ENCODE data around the gene ARRDC4.
"Not testable (repeated sequence)": the region's sequence is repeated elsewhere in the genome, so short reads cannot be mapped to it uniquely, and the experiment has no call there.

ARRDC4 gene

DNA sequence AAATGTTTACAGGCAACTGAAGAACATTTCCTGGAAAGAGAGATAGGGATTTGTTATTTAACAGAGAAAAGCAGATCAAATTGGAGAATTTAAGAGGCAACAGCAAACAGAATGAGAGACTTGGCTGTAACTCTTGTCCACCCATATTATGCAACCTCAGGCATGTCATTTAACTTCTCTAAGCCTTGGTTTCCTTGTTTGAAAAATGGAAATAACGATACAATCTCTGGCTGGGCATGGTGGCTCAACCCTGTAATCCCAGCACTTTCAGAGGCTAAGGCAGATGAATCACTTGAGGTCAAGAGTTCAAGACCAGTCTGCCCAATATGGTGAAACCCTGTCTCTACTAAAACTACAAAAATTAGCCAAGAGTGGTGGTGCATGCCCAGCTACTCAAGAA is 23.7 kb downstream of the ARRDC4 start:
- H3K27ac ChIP-seq (ENCODE audit: low read depth, low read length), result no peak overlapping the region
- no peak overlapping the region for H3K4me3 ChIP-seq (ENCODE audit: low read length)
- H3K9me3 ChIP-seq (ENCODE audit: insufficient read depth, low read depth, low read length), result peaks cover 13% of the 10 kb centered on the region
- no peaks in the 10 kb centered on the region for H3K27me3 ChIP-seq (ENCODE audit: insufficient read depth, low read length)
- H3K9ac ChIP-seq (ENCODE audit: low read depth, low read length), result no peak overlapping the region
- WGBS, result 84% methylated on average over 1 of the region's 1 CpG
- no peaks in the 10 kb centered on the region for H3K4me1 ChIP-seq (ENCODE audit: insufficient read depth, low read length)
- no peaks in the 10 kb centered on the region for H3K36me3 ChIP-seq (ENCODE audit: insufficient read depth, low read length)

- not testable (repeated sequence) for H3K4me3 ChIP-seq (ENCODE audit: low read length); H3K36me3 ChIP-seq (ENCODE audit: insufficient read depth, low read length); H3K27ac ChIP-seq (ENCODE audit: low read depth, low read length); H3K9ac ChIP-seq (ENCODE audit: low read depth, low read length); H3K27me3 ChIP-seq (ENCODE audit: insufficient read depth, low read length); H3K4me1 ChIP-seq (ENCODE audit: insufficient read depth, low read length)
- WGBS, result 90% methylated on average over 2 of the region's 2 CpGs
- peaks cover 13% of the 10 kb centered on the region for H3K9me3 ChIP-seq (ENCODE audit: insufficient read depth, low read depth, low read length)
These were observed 25.5 kb downstream of the ARRDC4 start for GRCh38 chr15:97985979-97986378.

GRCh38 chr15:97986781-97987180 is 26.3 kb downstream of the ARRDC4 start:
- H3K4me3 ChIP-seq (ENCODE audit: low read length), result no peak overlapping the region
- no peaks in the 10 kb centered on the region for H3K4me1 ChIP-seq (ENCODE audit: insufficient read depth, low read length)
- H3K9me3 ChIP-seq (ENCODE audit: insufficient read depth, low read depth, low read length), result peaks cover 13% of the 10 kb centered on the region
- H3K27ac ChIP-seq (ENCODE audit: low read depth, low read length), result no peak overlapping the region
- no peaks in the 10 kb centered on the region for H3K27me3 ChIP-seq (ENCODE audit: insufficient read depth, low read length)
- no peak overlapping the region for H3K9ac ChIP-seq (ENCODE audit: low read depth, low read length)
- no peaks in the 10 kb centered on the region for H3K36me3 ChIP-seq (ENCODE audit: insufficient read depth, low read length)
- WGBS, result 94% methylated on average over 2 of the region's 2 CpGs

- Histone ChIP-seq H3K4me1 (ENCODE audit: insufficient read depth, low read length) (no peaks in the 10 kb centered on the region), H3K9ac (ENCODE audit: low read depth, low read length) (no peak overlapping the region), H3K27ac (ENCODE audit: low read depth, low read length) (no peak overlapping the region), H3K4me3 (ENCODE audit: low read length) (no peak overlapping the region), H3K36me3 (ENCODE audit: insufficient read depth, low read length) (no peaks in the 10 kb centered on the region), H3K9me3 (ENCODE audit: insufficient read depth, low read depth, low read length) (peaks cover 13% of the 10 kb centered on the region), H3K27me3 (ENCODE audit: insufficient read depth, low read length) (no peaks in the 10 kb centered on the region)
- WGBS, result 91% methylated on average over 2 of the region's 2 CpGs
These were observed 28.8 kb downstream of the ARRDC4 start for GRCh38 chr15:97989299-97989698.

- 92% methylated on average over 3 of the region's 3 CpGs for WGBS
- Histone ChIP-seq H3K9ac (ENCODE audit: low read depth, low read length) (no peak overlapping the region), H3K9me3 (ENCODE audit: insufficient read depth, low read depth, low read length) (peaks cover 6% of the 10 kb centered on the region; the same call in 1 of the 2 replicates), H3K27me3 (ENCODE audit: insufficient read depth, low read length) (no peaks in the 10 kb centered on the region), H3K36me3 (ENCODE audit: insufficient read depth, low read length) (no peaks in the 10 kb centered on the region), H3K27ac (ENCODE audit: low read depth, low read length) (no peak overlapping the region), H3K4me1 (ENCODE audit: insufficient read depth, low read length) (no peaks in the 10 kb centered on the region), H3K4me3 (ENCODE audit: low read length) (no peak overlapping the region)
These were observed 31.6 kb downstream of the ARRDC4 start for GRCh38 chr15:97991972-97992541.

DNA sequence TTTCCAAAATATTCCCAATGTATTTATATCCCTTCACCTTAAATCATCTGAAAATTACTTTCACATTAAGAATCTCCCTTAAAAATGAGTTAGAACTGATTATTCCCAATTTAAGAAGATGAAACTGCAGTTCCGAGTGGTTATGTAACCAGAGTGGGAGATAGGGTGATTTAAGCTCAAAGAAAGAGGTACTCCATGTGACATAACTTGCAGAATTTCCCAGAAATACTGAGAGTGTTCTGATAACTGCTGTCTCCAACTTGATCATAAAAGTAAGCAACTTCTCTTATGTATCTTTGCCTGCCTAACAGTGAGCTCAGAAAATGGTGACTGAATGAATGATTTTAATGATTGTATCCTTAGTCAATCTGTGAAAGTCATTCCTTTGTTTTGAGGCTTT is 32.3 kb downstream of the ARRDC4 start:
- no peak overlapping the region for H3K9ac ChIP-seq (ENCODE audit: low read depth, low read length)

GRCh38 chr15:97993310-97993738 is 32.8 kb downstream of the ARRDC4 start:
- no peaks in the 10 kb centered on the region for H3K27me3 ChIP-seq (ENCODE audit: insufficient read depth, low read length)

More for the DNA sequence above, 32.3 kb downstream of the ARRDC4 start:
- H3K4me1 ChIP-seq (ENCODE audit: insufficient read depth, low read length), result no peaks in the 10 kb centered on the region
- H3K4me3 ChIP-seq (ENCODE audit: low read length), result no peak overlapping the region
- H3K9me3 ChIP-seq (ENCODE audit: insufficient read depth, low read depth, low read length), result 0 out of 2 replicates have a peak, but pooled peaks cover 2% of the 10 kb centered on the region
- no peaks in the 10 kb centered on the region for H3K27me3 ChIP-seq (ENCODE audit: insufficient read depth, low read length)
- no peak overlapping the region for H3K27ac ChIP-seq (ENCODE audit: low read depth, low read length)
- WGBS, result 100% methylated on average over 1 of the region's 1 CpG
- H3K36me3 ChIP-seq (ENCODE audit: insufficient read depth, low read length), result no peaks in the 10 kb centered on the region

DNA sequence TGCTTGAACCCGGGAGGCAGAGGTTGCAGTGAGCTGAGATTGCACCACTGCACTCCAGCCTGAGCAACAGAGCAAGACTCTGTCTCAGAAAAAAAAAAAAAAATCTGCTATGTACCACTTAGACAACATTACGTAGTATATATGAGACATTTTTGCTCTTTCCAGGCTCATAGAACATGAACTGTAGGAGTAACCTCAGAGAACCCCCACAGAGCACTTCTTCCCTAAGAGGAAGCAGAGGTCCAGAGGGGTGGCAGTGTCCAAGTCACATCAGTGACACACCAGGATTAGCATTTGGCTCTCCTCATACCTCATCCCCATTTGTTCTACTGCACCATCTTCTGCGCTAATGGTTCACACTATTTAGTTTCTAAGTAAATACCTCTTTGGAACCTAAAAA is 33.7 kb downstream of the ARRDC4 start:
- Histone ChIP-seq H3K4me1 (ENCODE audit: insufficient read depth, low read length) (no peaks in the 10 kb centered on the region), H3K9me3 (ENCODE audit: insufficient read depth, low read depth, low read length) (no peaks in the 10 kb centered on the region), H3K4me3 (ENCODE audit: low read length) (no peak overlapping the region), H3K9ac (ENCODE audit: low read depth, low read length) (no peak overlapping the region), H3K36me3 (ENCODE audit: insufficient read depth, low read length) (no peaks in the 10 kb centered on the region), H3K27me3 (ENCODE audit: insufficient read depth, low read length) (no peaks in the 10 kb centered on the region), H3K27ac (ENCODE audit: low read depth, low read length) (no peak overlapping the region)
- WGBS, result 100% methylated on average over 3 of the region's 3 CpGs

More at GRCh38 chr15:97993310-97993738, 32.8 kb downstream of the ARRDC4 start:
- H3K27ac ChIP-seq (ENCODE audit: low read depth, low read length), result no peak overlapping the region
- no peak overlapping the region for H3K4me3 ChIP-seq (ENCODE audit: low read length)
- WGBS, result 90% methylated on average over 3 of the region's 3 CpGs
- H3K4me1 ChIP-seq (ENCODE audit: insufficient read depth, low read length), result no peaks in the 10 kb centered on the region
- H3K9ac ChIP-seq (ENCODE audit: low read depth, low read length), result no peak overlapping the region
- H3K36me3 ChIP-seq (ENCODE audit: insufficient read depth, low read length), result no peaks in the 10 kb centered on the region
- H3K9me3 ChIP-seq (ENCODE audit: insufficient read depth, low read depth, low read length), result no peaks in the 10 kb centered on the region

- H3K9ac ChIP-seq (ENCODE audit: low read depth, low read length), result no peak overlapping the region
- WGBS, result 87% methylated on average over 3 of the region's 3 CpGs
- H3K4me1 ChIP-seq (ENCODE audit: insufficient read depth, low read length), result no peaks in the 10 kb centered on the region
- no peak overlapping the region for H3K27ac ChIP-seq (ENCODE audit: low read depth, low read length)
- H3K36me3 ChIP-seq (ENCODE audit: insufficient read depth, low read length), result no peaks in the 10 kb centered on the region
- no peak overlapping the region for H3K4me3 ChIP-seq (ENCODE audit: low read length)
- no peaks in the 10 kb centered on the region for H3K9me3 ChIP-seq (ENCODE audit: insufficient read depth, low read depth, low read length)
- H3K27me3 ChIP-seq (ENCODE audit: insufficient read depth, low read length), result no peaks in the 10 kb centered on the region
These were observed 34.7 kb downstream of the ARRDC4 start for GRCh38 chr15:97995192-97995591.

DNA sequence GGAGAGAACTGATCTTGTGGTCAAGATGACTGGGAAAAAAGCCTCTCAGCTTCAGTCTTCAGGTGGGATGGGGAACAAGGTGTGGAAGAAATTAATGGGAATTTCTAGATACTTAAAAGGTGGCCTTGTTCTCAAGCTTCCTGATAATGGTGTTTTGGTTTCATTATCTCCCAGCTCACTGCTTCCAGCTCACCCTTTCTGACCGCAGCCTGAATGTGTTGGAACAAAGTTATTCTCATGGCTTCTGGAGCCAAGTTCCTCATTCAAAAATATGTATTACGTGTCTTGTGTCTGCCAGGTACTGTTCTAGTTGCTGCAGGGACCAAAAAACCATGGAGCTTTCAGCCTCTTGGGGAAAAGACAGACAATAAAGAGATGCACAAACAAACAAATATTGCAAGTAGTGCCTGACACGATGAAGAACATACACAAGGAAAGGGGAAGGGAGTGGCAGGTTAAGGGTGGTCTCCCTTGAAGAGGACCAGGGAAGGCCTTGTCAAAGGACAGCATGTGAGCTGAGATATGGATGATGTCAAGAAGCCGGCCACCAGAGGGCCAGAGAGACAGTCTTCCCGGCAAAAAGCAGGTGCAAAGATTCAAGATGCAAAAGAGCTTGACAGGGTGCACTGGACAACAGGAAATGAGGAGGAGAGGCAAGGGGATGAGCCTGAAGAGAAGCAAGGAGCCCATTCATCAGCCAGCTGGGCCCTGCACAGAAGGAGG is 35.5 kb downstream of the ARRDC4 start:
- H3K4me1 ChIP-seq (ENCODE audit: insufficient read depth, low read length), result no peaks in the 10 kb centered on the region
- H3K4me3 ChIP-seq (ENCODE audit: low read length), result no peak overlapping the region

GRCh38 chr15:97998307-97999071 is 38.0 kb downstream of the ARRDC4 start:
- 86% methylated on average over 5 of the region's 5 CpGs for WGBS
- no peaks in the 10 kb centered on the region for H3K9me3 ChIP-seq (ENCODE audit: insufficient read depth, low read depth, low read length)
- no peaks in the 10 kb centered on the region for H3K36me3 ChIP-seq (ENCODE audit: insufficient read depth, low read length)
- H3K9ac ChIP-seq (ENCODE audit: low read depth, low read length), result no peak overlapping the region
- H3K27ac ChIP-seq (ENCODE audit: low read depth, low read length), result no peak overlapping the region
- no peak overlapping the region for H3K4me3 ChIP-seq (ENCODE audit: low read length)
- no peaks in the 10 kb centered on the region for H3K27me3 ChIP-seq (ENCODE audit: insufficient read depth, low read length)
- H3K4me1 ChIP-seq (ENCODE audit: insufficient read depth, low read length), result no peaks in the 10 kb centered on the region

More for the DNA sequence above, 35.5 kb downstream of the ARRDC4 start:
- Histone ChIP-seq H3K27me3 (ENCODE audit: insufficient read depth, low read length) (no peaks in the 10 kb centered on the region), H3K9me3 (ENCODE audit: insufficient read depth, low read depth, low read length) (no peaks in the 10 kb centered on the region), H3K36me3 (ENCODE audit: insufficient read depth, low read length) (no peaks in the 10 kb centered on the region), H3K9ac (ENCODE audit: low read depth, low read length) (no peak overlapping the region), H3K27ac (ENCODE audit: low read depth, low read length) (no peak overlapping the region)
- WGBS, result 77% methylated on average over 5 of the region's 5 CpGs

All from HUES64 (cell line).